HG03521 (cell line): ENCODE measurements around the gene WFIKKN1.
A peak's percentile ranks its signal among the peaks of the same experiment; 100 is the strongest.

ENCODE experiments used
- ATAC-seq: cut with Tn5 transposase; IDR thresholded peaks from one replicate; pipeline ENCODE4 v1.9.1; 2021; ENCODE audit warnings: mild to moderate bottlenecking, moderate library complexity; ENCODE audit not compliant: unreplicated experiment

Gene WFIKKN1

DNA sequence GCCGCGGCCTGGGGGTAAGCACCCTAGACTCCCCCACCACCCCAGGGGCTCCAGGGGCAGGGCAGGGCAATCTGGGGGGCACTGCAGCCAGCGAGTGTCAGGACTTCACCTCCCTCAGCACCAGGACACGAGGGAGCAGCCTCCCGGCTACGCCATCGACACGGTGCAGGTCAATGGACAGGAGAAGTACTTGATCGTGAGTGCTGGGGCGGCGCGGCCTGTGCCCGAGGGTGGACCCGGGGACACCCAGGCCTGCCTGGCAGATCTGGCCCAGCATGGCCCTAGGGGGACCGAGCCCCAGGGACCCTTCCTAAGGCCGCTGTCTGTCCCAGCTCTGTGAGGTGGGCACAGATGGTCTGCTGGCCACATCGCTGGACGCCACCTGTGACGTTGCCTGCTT lies 41.6 kb downstream of the WFIKKN1 start:
- ATAC-seq: no peak

GRCh38 chr16:672851-673250 lies 42.1 kb downstream of the WFIKKN1 start:
- no peak for ATAC-seq

DNA sequence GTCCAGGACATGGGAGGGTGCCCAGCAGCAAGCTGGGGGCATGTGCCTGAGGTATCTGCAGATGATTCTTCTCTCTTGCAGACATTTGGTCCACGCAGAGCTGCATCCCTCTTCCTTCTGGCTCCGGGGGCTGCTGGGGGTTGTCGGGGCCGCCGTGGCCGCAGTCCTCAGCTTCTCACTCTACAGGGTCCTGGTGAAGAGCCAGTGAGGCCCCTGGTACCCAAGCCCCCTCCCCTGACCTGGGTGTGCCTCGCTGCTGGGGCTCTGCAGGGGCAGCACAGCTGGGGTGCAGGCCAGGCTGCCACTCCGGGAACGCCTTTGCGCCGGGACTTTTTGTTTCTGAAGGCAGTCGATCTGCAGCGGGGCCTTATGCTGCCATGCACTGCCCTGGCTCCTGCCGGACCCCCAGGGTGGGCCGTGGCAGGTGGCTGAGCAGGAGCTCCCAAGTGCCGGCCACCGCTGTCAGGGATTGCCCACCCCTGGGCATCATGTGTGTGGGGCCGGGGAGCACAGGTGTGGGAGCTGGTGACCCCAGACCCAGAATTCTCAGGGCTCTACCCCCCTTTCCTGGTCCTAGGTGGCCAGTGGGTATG lies 42.7 kb downstream of the WFIKKN1 start:
- no peak for ATAC-seq

DNA sequence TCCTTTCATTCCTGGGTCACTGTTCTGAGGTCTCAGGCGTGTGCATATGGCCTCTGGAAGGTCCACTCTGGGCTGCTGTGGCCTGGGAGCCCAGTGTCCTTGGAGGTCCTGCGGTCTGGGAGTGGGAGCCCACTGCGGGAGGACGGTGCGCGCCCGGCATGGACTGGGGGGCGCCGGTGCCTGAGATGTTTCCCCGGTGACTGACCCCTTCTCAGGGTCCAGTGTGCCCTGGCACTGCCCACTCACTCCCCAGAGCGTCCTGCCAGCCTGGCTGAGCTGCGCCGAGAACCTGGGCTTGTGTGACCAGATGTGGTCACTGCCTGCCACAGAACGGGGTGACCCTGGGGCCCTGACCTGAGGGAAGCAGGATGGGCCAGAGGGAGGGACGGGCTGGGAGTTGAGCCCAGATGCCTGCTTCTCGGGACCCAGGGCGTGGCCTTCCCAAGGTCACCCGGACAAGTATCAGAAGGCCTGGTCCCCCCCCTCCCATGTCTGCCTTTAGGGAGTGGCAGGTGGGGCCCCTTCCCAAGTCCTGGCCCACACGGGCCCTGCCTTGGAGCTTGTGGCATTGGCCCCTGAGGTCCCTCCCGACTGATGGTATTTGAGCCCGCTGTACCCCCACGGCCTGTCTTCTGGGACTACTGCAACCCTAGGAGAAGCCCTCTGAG lies 43.6 kb downstream of the WFIKKN1 start:
- no peak for ATAC-seq

- no peak for ATAC-seq
These were observed 44.4 kb downstream of the WFIKKN1 start, which contains the start of gene RHBDL1 for GRCh38 chr16:674968-675883. Gene RHBDL1, plus strand, starts transcription at chr16:675671. Its CDS starts 120 bp downstream, at chr16:675791.

- ATAC-seq: no peak
These were observed 45.2 kb downstream of the WFIKKN1 start for GRCh38 chr16:675884-676564.

DNA sequence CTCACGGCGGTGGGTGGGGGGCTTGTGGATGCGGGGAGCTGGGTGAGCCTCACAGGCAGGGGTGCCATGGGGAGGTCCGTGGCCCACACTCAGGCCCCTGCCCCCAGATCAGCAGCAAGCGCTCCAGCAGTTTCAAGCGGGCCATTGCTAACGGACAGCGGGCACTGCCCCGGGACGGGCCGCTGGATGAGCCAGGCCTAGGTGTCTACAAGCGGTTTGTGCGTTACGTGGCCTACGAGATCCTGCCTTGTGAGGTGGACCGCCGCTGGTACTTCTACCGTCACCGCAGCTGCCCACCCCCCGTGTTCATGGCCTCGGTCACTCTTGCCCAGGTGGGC lies 45.7 kb downstream of the WFIKKN1 start:
- ATAC-seq: no peak

GRCh38 chr16:676913-677312 lies 46.1 kb downstream of the WFIKKN1 start:
- no peak for ATAC-seq

DNA sequence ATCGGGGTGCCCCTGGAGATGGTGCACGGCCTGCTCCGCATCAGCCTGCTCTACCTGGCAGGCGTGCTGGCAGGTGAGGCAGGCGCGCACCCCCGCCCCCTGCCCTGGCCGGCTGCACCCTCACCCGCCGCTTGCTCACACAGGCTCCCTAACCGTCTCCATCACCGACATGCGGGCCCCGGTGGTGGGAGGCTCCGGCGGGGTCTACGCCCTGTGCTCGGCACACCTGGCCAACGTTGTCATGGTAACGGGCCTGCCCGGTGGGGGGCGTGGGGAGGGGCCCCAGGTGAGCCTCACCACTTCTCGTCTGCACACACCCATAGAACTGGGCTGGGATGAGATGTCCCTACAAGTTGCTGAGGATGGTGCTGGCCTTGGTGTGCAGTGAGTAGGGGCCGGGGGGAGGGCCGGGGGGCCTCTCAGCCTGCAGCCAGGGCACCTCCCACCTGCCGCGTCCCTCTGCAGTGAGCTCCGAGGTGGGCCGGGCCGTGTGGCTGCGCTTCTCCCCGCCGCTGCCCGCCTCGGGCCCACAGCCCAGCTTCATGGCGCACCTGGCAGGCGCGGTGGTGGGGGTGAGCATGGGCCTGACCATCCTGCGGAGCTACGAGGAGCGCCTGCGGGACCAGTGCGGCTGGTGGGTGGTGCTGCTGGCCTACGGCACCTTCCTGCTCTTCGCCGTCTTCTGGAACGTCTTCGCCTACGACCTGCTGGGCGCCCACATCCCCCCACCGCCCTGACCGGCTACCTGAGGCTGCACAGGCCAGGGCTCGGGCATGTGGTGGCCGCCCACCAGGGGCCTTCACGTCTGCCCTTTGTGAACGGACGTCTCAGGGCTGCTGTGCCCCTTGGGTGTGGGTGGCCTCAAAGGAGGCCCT lies 46.8 kb downstream of the WFIKKN1 start:
- ATAC-seq: no peak

DNA sequence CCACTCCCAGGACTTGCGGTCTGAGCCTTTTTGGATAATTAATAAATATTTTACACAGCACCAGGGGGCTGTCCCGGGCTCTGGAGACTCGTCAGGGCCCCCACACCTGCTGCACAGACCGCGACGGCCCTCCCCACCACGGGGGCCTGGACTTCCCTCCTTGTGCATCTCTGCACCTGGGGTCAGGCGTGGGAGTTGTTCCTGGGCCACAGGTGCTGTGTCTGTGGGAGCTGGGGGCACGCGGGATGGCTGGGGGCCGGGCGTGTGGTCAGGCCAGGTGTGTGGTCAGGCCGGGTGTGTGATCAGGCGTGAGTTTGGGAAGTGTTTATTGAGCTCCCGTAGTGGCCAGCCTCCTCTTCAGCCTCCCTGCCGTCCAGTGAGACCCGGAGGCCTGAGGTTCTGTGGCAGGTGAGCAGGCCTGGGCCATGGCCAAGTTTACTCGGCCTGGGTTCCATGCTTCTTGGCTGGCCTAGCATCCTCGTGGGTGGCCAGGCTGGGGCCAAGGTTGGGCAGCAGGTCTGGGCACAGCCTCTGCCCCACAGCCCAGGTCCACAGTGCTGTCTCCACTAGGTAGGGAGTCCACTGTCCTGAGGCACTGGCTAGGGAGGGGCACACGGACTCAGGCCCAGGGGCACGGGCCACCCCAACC lies 47.5 kb downstream of the WFIKKN1 start:
- ATAC-seq: no peak

DNA sequence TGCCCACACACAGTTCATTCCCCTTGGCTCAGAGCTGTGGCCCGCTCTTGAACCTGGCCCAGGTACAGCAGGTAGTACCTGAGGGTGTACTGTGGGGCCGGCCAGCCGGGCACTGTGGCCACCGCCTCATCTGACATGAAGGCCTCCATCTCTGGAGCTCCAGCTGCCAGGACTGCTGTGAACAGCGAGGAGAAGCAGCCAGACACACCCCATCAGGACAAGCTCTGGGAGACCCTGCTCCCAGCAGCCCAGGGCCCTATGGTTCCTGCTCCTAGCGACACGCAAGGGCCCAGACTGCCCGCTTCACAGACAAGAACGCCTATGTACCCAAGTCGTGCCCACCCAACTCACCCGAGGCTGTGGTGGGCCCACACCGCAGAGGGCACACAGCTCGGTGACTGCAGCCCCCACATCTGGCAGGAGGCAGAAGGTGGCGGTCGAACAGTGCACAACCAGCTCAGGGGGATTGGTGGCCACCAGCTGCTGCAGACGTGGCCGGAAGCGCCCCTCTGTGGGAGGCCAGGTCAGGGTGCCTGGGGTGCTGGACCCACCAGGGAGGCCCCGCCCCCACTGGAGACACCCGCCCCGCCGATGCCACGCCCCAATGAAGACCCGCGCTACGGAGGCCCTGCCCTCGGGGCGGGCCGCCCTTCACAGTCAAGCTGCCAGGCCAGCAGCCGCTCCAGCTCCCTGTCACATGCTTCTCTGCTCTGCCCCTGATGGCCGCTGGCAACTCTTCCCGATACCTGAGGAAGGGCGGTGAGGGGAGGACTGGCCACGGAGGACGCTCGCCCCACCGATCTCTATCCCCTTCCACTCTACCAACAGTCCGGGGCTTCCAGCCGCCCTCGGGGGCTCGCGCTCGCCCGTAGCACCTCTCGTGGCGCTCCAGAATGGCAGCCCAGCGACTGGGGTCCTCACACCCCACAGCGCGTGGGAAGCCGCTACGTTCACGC lies 48.4 kb downstream of the WFIKKN1 start:
- ATAC-seq: no peak

DNA sequence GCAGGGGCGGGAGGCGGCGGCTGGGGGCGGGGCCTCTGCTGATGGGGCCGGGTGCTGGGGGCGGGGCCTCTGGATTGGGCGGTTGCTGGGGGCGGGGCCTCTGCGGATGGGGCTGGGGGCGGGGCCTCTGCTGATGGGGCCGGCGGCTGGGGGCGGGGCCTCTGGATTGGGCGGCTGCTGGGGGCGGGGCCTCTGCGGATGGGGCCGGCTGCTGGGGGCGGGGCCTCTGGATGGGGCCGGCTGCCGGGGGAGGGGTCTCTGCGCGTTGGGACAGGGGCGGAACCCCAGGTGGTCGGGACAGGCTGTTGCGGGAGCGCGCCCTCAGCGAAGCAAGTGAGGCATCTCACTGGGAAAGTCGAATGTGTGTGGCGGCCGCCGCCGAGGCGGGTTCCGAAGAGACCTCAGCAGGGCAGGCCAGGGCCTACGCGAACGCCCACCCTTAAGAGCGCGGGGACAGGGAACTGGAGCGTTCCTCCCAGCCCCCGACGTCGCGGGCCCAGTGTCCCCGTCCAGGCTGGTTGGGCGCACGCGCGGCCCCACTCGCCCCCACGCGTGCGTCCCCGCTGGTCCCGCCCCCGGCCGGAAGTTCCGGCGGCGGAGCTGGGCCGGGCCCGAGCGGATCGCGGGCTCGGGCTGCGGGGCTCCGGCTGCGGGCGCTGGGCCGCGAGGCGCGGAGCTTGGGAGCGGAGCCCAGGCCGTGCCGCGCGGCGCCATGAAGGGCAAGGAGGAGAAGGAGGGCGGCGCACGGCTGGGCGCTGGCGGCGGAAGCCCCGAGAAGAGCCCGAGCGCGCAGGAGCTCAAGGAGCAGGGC lies 49.2 kb downstream of the WFIKKN1 start, which contains the start of gene STUB1:
Gene STUB1 (plus strand): TSS at position 597 of the 811 bp plus-strand sequence. CDS start 116 bp downstream, at position 713.
- peak; percentile 38 for ATAC-seq

GRCh38 chr16:680625-680945 lies 49.8 kb downstream of the WFIKKN1 start:
- no peak for ATAC-seq

DNA sequence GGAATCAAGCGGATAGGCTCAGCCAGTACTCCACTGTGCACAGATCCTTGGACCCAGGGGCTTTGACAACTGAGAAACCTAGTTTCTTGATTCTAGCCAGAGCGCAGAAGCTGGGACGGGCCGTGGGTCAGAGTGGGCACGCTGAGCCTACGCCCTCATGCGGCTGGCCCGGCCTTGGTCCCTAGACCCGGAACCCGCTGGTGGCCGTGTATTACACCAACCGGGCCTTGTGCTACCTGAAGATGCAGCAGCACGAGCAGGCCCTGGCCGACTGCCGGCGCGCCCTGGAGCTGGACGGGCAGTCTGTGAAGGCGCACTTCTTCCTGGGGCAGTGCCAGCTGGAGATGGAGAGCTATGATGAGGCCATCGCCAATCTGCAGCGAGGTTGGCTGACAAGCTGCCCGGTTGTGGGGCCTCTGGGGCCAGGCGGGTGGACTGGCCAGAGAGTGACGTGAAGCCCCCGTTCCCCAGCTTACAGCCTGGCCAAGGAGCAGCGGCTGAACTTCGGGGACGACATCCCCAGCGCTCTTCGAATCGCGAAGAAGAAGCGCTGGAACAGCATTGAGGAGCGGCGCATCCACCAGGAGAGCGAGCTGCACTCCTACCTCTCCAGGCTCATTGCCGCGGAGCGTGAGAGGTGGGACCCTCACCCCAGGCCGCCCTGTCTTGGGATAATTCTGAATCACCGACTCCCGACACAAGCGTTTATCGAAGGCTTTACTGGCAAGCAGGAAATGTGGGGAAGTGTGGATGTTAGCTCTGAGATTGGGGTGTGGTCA lies 50.4 kb downstream of the WFIKKN1 start:
- no peak for ATAC-seq

DNA sequence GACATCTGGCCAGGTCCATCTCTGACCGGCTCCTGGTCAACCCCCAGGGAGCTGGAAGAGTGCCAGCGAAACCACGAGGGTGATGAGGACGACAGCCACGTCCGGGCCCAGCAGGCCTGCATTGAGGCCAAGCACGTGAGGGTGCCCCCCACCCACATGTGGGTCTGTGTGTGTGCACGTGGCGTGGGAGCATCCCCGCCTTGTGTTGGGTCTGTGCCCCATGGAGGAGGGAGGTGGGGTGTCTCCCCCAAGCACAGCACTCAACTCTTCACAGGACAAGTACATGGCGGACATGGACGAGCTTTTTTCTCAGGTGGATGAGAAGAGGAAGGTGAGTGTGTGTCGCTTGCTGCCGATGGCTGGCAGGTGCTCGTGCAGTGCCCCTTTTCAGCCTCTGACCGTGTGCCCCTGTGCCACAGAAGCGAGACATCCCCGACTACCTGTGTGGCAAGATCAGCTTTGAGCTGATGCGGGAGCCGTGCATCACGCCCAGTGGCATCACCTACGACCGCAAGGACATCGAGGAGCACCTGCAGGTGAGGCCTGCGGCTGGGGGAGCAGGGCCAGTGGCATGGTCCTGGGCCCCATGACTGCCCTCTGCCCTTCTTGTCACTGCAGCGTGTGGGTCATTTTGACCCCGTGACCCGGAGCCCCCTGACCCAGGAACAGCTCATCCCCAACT lies 51.1 kb downstream of the WFIKKN1 start:
- no peak for ATAC-seq
